ENCODE results near the gene SLC7A6. TPM values are rescaled to one million over a fixed set of nuclear protein-coding genes. Genes with fewer than 3 reads are reported as not detected.

Gene SLC7A6
- 10.5 and 15.2 TPM in 2 replicates for total RNA-seq

DNA sequence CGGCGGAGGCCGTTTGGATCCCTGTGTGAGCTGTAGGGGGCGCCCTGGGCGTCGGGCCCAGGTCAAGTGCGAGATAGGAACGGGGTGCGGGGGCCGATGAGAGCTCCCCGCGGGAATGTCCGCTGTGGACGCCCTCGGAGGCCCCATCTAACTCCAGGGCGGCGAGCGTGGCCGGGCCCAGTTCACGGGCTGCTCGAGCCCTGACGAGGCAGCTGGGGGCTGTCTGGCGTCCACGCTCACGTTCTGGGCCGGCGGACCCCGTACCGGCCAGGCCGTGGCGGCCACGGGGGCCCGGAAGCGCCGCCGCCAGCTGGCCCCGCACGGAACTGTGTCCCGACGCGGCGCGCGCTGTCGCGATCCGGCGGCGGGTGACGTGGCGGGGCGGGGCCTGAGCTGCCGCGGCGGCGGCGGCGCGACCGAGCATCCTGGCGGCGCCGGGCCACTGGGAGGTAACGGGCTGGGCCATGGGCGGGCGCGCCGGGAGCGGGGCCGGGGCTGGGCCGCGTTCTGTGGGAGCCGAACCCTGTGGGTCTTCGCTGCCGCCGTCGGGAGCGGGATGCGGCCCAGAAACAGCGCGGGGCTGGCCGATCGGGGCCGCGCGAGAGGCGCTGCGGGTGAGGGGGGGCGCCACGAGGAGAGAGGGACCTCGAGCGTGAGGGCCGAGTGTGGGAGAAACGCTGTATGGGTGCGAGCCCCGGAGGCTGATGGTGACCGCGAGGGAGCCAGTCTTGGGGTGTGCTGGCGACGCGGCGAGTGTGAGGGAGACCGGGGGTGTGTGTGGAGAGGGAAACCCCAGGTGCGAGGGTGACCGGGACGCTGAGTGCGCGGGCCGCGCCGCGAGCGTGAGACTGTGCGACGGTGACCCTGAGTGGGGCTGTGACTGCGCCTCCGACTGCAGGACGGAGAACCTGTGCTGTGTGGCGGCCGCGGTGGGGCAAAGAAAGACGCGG, at the start of gene SLC7A6:
Gene SLC7A6, plus strand, starts transcription at position 399 of the 950 bp plus-strand sequence. CDS start 10,201 bp downstream, outside the sequence.
- peak in 1 of 2 donors; percentile 79 for DNase-seq (ENCODE audit: low read depth in 2 of 2)

DNA sequence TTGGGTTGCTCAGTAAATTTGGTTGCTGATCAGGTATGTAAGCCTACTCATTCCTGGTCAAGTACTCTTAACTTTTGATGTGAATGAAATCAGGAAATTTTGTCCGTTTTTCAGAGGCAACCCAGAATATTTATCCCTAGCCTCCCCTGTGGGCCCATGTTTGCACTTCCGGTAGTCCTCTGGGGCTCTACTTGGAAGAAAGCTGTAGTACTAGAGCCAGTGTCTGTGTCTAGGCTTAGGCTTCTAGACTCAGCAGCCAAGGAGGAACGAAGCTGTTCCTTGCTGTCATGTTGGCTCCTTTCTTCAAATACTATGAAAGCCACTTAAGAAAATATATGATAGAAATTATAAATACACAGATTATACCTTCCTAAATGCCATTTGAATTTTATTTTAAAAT, 49.6 kb upstream of the SLC7A6 start:
- no peak for DNase-seq (ENCODE audit: low read depth in 2 of 2)

DNA sequence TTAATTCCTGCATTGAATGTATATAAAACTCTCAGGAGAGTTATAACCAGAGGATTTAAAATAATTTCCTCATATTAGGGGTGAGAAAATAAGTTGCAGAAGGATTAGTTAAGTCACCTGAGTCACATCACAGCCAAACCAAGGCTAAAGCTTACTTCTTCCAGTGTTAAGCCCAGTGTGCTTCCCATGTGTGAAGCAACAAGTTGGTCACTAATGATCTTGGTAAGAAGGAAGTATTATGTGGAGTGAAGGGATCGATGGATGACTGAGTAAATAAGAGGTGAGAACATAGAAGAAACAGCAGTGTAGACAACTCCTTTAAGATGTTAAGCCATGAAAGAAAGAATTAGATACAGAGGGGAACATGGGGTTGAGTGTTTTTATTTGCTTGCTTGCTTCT, 49.0 kb upstream of the SLC7A6 start:
- DNase-seq (ENCODE audit: low read depth in 2 of 2): no peak

DNA sequence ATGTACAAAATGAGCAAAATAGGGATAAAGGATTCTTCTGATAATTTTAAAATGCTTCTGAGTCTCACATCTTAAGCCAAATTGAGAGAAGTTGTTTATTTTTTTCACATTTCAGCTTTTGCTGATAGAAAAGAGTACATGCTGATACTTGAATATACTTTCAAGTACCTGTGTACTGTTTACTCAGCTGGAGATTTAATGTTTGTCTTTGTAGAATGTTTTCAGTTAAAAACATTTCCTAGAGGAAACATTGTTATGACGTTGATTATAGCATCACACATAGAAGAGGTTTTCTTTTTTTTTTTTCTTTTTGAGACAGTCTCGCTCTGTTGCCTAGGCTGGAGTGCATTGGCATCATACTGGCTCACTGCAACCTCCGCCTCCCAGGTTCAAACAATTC, 48.1 kb upstream of the SLC7A6 start:
- peak in 1 of 2 donors; percentile 55 for DNase-seq (ENCODE audit: low read depth in 2 of 2)

DNA sequence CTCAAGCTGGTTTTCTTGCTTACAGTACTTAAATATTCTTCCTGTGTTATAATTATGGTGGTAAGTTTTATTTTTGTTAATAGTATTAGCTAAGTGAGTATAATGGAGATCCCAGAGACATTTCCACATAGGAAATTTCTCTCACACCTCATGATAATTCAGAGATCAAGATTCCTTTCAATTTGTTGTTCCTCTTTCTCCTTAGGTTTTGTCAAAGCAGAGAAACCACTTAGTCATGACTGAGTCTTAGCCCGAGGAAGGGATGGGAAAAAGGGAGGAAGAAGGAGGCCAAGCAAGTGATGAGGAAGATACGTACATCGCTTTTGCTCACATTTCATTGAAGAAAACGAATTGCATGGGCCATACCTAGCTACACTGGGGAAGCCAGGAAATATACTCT, 46.8 kb upstream of the SLC7A6 start:
- no peak for DNase-seq (ENCODE audit: low read depth in 2 of 2)

DNA sequence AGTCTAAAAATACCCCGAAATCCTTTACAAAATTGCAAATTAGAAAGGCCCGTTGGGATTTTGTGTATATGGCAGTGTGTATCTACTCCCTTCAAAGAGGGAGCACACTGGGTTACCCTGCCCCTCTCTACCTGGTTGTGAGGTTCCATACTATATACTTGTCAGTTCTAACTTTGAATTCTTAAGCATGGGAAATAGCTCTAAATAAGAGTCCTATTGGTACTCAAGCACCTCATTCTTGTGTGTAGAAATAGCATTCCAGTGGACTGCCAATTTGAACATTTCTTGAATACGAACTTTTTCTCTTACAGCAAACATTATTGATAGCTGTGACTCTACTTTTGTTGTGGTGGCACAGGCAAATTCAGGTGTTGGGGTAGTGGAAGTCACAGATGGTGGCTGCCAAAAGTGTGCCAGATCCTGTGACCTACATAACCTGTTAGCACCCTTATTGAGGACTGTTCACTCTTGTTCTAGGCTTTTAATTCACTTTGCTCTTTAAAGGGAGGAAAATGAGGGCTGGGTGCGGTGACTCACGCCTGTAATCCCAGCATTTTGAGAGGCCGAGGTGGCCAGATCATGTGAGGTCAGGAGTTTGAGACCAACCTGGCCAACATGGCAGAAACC, 44.5 kb upstream of the SLC7A6 start:
- DNase-seq (ENCODE audit: low read depth in 2 of 2): no peak

DNA sequence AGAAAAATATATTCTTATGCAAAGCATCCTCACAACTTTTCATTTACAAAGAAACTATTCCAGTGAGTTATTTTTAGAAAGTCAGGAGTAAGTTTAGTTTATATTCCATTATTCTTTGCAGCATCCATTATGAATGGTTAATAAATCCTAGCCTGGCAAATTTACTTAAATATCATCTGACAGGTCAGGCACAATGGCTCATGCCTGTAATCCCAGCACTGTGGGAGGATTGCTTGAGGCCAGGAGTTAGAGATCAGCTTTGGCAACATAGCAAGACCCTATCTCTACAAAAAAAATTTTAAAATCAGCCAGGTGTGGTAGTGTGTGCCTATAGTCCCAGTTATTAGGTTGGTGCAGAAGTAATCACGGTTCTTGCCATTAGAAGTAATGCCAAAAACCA, 41.3 kb upstream of the SLC7A6 start:
- DNase-seq (ENCODE audit: low read depth in 2 of 2): no peak

DNA sequence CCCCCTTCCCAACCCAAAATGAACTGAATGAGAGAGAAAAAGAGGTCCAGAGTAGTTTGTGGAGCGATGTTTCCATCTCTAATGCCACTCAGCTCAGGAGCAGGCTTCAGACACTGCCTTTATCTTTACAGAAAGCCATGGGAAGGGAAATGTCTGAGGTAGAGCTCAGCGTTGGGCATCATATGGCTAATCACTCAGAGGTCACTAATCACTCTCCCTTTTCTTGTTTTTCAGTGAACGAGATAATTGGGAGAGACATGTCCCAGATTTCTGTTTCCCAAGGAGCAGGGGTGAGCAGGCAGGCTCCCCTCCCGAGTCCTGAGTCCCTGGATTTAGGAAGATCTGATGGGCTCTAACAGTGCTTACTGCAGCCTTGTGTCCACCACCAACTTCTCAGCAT, 38.2 kb upstream of the SLC7A6 start:
- no peak for DNase-seq (ENCODE audit: low read depth in 2 of 2)

DNA sequence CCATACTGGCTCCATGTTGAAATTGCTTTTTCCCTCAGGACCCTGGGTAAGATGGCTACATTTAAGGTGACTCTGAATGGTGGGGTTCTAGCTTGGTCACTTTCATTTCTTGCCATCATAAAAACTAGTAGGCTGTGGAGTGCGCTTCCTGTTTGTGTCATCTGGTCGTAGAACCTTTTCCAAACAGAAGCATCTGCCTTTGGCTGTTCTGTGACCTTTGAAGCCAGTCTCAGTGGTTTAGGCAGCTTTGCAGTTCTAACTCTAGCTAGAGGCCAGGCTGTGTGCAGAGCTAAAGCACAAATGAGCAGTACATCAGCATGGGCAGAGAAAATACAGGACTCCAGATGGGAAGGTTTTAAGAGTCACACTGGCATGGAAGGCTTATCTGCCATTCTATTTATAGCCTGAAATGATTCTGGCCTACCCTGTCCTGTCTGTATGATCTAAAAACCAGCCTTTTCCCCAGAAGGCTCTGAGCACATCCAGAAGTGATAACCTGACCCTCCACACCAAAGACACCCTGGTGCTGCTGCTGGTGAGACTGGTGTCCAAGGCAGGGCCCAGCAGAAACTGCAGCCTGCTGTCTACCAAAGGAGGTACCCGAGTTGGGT, 37.0 kb upstream of the SLC7A6 start:
- DNase-seq (ENCODE audit: low read depth in 2 of 2): peak; percentile 34 to 52

DNA sequence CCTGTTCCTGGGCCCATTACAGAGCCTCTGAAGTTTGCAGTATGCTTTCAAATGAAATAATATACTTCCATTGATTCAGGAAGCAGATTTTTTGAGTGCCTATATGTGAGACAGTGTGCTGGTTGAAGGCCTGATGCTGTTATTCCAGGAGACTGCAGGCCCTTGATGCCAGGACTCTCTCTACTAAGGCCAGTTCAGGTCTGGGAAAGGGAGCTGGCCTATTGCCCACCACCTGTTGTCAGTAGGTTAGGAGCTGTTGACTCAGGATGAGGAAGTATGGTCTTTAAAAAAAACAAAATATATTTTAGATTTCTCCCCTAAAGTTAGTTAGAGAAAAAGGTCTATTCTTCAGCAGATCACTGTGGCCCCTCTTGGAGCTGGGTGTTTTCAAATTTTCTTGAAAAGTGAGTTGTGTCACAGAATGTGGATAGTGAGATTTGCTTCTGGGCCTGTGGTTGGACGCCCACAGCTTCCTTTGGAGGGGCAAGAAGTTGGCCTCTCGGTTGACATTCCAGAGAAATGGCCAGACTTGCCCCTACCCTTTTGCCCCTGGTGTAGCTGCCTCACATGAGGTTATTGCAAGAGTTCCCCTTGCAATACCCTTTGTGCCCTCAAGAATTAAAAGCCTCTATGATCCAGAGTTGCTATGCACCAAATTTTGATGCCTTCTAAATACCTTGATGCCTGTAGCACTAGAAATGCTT, 36.3 kb upstream of the SLC7A6 start:
- DNase-seq (ENCODE audit: low read depth in 2 of 2): peak in 1 of 2 donors; percentile 53

DNA sequence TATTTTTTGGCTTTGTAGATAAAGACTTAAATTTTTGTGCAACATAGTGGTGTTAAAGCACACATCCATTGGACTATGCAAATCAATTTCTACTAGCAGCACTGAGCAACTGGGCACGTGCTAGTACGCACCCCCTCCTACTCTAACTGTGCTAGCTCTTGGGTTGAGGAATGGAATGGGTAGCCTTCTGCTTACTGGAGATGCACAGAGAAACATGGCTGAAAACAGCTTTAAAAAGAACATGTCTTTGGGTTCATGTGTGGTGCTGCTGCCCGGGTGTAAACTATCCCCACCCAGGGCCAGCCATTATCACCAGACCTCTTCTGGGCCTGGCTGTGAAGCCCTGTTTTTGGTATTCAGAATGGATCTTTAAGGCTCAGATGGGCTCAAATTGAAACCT, 35.7 kb upstream of the SLC7A6 start:
- DNase-seq (ENCODE audit: low read depth in 2 of 2): no peak

DNA sequence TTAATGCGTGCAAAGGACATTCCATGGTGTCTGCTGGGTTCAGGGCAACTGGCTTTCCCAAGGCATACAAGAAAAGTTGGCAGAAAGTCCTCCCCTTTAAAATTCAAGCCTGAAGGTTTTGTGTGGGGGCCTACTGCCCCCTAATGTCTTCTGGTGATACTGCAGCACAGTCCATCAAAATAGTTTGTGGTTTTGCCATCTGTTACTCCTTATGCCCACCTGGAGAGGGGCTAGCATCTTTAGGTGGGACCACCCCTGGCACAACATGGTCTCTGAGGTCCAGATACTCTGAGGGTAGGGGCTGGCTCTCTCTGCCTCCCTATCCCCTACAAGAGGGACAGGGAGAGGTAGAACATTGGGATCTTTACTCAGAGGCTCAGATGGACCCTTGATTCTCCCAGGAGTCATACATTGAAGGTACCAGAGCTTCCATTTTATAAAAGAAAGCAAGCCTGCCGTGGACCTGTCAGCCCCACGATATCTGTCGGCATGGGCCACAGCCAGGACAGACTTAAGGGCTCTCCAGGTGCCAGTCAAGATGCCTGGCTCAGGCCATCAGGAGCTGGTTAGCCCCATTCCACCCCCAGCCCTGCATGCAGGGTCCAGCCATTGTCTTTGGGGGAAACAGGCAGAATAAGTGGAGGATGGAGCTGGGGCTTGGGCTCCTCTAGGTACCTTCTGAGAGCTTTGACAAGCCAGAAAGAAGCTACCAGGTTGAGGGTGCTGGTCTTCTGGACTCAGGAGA, 34.7 kb upstream of the SLC7A6 start:
- peak; percentile 49 to 60 for DNase-seq (ENCODE audit: low read depth in 2 of 2)

DNA sequence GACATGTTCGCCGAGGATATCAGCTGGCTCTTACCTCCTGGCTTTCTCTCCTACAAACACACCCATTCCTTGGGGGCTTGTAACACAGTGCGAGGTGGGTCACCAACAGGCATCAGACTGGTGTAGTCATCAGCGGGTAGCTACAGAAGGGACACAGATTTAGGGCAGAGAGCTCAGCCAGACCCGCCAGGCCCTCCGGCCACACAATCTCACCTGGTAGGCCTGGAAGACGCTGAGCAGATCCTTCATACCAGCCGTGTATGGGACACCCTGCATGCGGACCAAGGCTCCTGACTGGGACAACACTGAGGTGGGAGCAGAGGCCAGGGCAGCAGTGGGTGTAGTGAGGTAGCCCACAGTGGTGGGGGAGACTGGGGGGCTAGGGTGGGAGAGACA, 34.2 kb upstream of the SLC7A6 start:
- no peak for DNase-seq (ENCODE audit: low read depth in 2 of 2)

DNA sequence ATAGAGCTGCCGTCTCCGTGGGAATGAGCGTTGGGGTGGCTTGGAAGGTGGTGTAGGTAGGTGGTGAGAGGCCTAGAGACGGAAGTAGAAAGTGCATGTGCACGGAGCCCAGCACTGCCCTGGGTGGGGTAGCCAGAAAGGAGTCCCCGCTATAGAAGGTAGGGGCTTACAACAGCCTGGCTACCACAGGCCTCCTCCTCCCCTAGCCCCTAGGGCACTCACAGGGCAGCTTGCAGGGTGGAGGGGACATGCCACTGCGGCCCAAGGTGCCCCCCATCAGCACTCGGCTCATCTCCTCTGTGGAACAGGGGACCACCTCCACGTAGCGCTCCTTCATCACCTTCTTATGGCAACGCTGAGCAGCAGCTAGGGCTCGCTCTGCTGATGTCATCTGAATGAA, 33.4 kb upstream of the SLC7A6 start:
- DNase-seq (ENCODE audit: low read depth in 2 of 2): no peak

DNA sequence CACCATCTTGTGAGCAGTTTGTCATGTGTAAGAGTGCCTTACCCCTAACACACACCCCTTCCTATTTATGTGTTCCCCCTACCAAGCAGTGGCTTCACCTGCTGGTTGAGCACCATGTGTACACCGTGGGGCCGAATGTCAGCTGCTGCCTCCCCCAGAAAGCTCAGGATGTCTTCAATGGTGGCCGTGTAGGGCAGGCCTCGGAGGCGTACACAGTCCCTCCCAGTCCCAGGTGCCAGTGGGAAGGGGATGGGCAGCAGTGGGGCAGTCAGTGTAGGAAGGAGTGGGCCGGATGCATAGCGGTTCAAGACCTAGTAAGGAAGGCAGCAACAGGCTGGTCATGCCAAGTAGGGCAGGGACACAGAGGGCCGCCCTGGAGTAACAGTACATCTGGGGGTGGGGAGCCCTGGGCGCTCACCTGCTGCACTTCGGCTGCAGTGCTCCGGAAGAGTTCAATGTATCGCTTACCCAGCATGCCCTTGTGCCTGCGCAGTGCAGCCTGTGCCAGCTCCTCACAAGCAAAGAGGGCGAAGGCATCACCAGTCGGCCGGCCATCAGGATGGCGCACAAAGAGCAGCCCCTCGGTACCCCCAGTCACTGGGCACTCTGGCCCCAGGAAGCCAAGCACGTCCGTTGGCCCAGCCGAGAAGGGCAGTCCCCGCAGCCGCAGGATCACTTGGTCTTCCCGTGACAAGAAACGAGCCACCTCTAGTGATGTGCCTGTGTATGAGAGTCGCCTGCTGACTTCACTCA, 32.8 kb upstream of the SLC7A6 start:
- DNase-seq (ENCODE audit: low read depth in 2 of 2): no peak

DNA sequence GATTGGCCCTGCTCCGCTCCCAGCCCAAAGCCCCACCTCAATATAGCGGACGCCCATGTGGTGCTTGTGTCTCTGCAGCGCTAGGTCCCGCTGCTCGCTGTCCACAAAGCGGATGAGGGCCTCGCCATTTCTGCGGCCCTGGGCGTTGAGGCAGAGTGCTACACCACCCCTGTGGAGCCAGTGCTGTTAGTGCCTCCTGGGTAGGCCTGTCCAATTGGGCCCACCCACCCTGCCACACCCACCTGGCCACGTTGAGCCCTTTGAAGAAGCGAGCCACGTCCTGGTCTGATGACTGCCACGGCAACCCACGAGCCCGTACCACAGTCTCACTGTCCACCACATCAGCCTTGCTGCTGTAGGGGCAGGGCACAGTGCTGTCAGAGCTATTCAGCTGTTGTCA, 32.0 kb upstream of the SLC7A6 start:
- no peak for DNase-seq (ENCODE audit: low read depth in 2 of 2)

DNA sequence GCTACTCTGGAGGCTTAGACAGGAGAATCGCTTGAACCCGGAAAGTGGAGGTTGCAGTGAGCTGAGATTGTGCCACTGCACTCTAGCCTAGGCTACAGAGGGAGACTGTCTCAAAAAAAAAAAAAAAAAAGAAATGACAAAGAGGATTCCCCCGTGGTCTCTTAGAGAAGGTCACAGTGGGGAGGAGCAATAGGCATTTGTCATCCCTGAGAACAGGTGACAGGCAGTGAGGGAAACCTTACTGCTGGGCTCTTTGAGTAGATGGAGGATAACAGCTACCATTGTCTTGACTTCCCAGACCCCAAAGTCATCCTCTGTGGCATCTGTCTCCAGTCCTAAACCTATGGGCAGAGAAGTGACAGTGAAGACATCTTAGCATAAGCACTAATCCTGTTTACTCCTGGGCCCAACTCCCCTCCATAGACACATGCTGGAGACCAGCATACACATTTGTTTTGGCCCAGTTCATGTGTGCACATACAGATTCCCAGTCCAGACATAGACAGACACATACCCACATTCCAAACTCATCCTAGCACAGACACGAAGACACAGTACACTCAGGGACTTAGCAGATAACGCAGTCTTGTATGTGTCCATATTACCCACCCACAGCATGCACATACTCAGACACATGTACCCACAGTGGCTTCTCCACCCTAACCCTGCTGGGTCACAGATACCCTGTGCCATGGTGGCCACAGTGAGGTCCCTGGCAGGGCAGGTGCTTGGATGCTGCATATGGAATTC, 31.1 kb upstream of the SLC7A6 start:
- DNase-seq (ENCODE audit: low read depth in 2 of 2): no peak

DNA sequence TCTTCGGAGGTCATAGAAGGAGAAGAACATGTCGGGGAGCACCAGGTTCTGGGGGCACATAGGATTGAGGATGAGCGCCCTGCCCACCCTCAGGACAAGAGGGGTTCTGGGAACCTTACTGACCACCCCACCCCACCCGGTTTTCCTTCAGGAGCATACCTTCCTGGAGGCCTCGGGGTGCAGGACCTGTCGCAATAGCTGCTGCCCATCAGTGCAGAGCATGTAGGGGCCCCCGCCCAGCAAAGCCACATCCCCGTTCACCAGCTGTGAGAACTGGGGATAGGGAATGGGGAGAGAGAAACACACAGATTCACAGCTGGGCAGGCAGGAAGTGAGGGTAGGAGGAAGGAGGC, 30.5 kb upstream of the SLC7A6 start:
- DNase-seq (ENCODE audit: low read depth in 2 of 2): no peak

DNA sequence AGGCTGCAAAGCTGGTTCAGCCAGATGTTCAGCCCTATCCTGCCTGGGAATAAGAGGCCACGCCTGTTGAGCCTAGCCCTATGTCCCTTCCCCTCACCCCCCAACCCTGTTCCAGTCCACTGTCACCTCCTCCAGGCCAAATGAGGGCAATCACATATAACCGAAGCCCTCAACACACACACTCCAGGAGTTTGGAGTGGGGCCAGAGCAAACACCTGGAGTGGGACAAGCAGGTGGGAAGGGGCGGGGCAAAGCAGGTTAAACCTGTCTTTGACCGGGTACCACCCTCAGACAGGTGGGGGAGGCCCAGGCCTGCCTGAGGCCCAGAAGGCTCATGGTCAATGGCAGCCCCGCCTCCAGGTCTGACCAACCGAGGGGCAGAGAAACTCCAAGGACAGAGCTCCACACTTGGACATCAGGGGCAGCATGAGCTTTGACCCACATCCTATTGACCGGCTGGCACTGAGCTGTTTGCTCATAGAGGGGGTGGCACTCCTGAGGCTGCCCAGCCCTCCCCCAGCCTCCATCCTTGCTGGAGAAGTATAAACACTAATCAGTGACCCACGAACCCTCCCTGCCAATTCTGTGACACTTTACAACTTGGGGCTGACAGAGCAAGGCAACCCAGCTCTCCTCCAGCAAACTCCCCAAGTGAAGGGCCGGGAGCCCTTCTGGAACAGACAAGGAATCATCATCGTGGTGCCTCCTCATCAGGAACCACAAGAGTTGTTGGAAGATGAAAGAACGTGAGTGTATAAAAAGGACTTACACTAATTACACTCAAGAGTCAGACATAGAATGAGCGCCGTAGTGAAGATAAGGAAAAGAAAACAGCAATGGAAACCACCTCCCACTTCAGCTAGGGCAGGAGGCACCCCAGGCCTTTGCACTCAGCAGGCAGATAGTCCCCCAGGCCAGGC, 29.9 kb upstream of the SLC7A6 start:
- DNase-seq (ENCODE audit: low read depth in 2 of 2): no peak

Data from dermis microvascular lymphatic vessel endothelial cell (primary cell).